ENCODE measurements around the gene CALHM6. TPM values are rescaled to one million over a fixed set of nuclear protein-coding genes. Genes with fewer than 3 reads are reported as not detected.

Gene CALHM6
- total and polyA plus RNA-seq, 2 donors (not counting 1 experiment from before 2014, with no cell fraction given) = 30.6 to 68.4 TPM

DNA sequence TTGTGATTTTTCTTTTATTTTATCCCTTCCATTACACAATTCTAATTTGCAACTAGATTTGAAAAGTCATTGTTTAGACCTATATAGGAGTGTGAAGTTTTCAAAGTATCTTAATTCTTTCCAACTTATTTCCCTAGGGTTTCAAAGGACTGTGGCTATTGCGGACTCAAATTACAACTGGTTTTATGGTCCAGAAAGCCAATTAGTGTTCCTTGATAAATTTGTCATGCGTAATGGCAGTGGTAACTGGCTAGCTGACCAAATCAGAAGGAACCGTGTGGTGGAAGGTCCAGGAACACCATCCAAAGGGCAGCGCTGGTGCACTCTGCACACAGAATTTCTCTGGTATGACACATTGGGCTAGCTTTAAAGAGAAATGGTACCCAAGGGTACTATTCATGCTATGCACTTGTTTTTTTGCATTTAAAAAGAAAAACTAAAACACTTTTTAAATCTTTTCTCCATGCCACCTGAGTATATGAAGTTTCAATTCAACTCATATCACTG lies 27.9 kb upstream of the CALHM6 start:
- H3K4me3 ChIP-seq (ENCODE audit: control extremely low read depth in 1 of 5, extremely low read depth in 1 of 5, insufficient read depth in 1 of 5, low read depth in 2 of 5, low read length in 4 of 5) = no peak overlapping the region
- H3K4me3 Mint-ChIP-seq = no peak overlapping the region
- 93% methylated on average over 3 of the region's 4 CpGs for WGBS (ENCODE audit: insufficient coverage)
- TF ChIP-seq, protein P1, sequence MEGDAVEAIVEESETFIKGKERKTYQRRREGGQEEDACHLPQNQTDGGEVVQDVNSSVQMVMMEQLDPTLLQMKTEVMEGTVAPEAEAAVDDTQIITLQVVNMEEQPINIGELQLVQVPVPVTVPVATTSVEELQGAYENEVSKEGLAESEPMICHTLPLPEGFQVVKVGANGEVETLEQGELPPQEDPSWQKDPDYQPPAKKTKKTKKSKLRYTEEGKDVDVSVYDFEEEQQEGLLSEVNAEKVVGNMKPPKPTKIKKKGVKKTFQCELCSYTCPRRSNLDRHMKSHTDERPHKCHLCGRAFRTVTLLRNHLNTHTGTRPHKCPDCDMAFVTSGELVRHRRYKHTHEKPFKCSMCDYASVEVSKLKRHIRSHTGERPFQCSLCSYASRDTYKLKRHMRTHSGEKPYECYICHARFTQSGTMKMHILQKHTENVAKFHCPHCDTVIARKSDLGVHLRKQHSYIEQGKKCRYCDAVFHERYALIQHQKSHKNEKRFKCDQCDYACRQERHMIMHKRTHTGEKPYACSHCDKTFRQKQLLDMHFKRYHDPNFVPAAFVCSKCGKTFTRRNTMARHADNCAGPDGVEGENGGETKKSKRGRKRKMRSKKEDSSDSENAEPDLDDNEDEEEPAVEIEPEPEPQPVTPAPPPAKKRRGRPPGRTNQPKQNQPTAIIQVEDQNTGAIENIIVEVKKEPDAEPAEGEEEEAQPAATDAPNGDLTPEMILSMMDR (IDR thresholded peaks at IDR 0.05) = no peak
- TF ChIP-seq EZH2 (IDR thresholded peaks at IDR 0.05; ENCODE audit: borderline replicate concordance, insufficient read depth, low read depth, low read length, poor library complexity, severe bottlenecking) = no peak
- no peak overlapping the region for H3K27ac ChIP-seq (ENCODE audit: low read length in 2 of 2)
- H2AFZ ChIP-seq (ENCODE audit: insufficient read depth, low read depth, low read length, poor library complexity, severe bottlenecking) = no peak overlapping the region
- peaks cover 0 to 31% of the 10 kb centered on the region in 2 experiments for H3K36me3 ChIP-seq (replicated peaks in 1 of 2; ENCODE audit: control extremely low read depth in 1 of 2, control insufficient read depth in 1 of 2, extremely low read depth in 1 of 2, insufficient read depth in 2 of 2, low read length in 1 of 2)
- no peak overlapping the region for H3K4me2 ChIP-seq (replicated peaks; ENCODE audit: low read depth, low read length, poor library complexity, severe bottlenecking)
- H3K9ac ChIP-seq (ENCODE audit: low read length) = no peak overlapping the region
- no peaks in the 10 kb centered on the region for H3K4me1 ChIP-seq (ENCODE audit: control insufficient read depth in 2 of 2, insufficient read depth in 2 of 2, low read length in 2 of 2)
- DNase-seq (no peak), ATAC-seq (ENCODE audit: low read depth) (no peak)
- intact Hi-C loops (cut with micrococcal nuclease) = no loop called here
- ChIA-PET CTCF (interaction anchor here (0.8 to 1.4 kb wide), 4 partner anchors 99 to 151 kb away, joined by 3 to 6 read pairs (median 3); no protein-coding TSS in a partner anchor), POLR2A (no interaction called here)
- no peaks in the 10 kb centered on the region for H4K20me1 ChIP-seq (ENCODE audit: control insufficient read depth, insufficient read depth, low read length, poor library complexity, severe bottlenecking)
- H3K27me3 ChIP-seq (replicated peaks in 1 of 4; ENCODE audit: control extremely low read depth in 1 of 4, control insufficient read depth in 3 of 4, insufficient read depth in 4 of 4, low read length in 3 of 4) = no peaks in the 10 kb centered on the region
- H3K27me3 Mint-ChIP-seq = no peaks in the 10 kb centered on the region
- no peaks in the 10 kb centered on the region for H3K9me3 ChIP-seq (ENCODE audit: control extremely low read depth in 1 of 3, control insufficient read depth in 2 of 3, insufficient read depth in 1 of 3, low read length in 2 of 3)
- no peaks in the 10 kb centered on the region for H3K9me3 Mint-ChIP-seq (ENCODE audit: insufficient read depth)
- no peaks in the 10 kb centered on the region for H3K4me1 Mint-ChIP-seq
- no peaks in the 10 kb centered on the region for H3K79me2 ChIP-seq (ENCODE audit: control insufficient read depth, insufficient read depth, low read length)
- no peak overlapping the region for H3K27ac Mint-ChIP-seq

DNA sequence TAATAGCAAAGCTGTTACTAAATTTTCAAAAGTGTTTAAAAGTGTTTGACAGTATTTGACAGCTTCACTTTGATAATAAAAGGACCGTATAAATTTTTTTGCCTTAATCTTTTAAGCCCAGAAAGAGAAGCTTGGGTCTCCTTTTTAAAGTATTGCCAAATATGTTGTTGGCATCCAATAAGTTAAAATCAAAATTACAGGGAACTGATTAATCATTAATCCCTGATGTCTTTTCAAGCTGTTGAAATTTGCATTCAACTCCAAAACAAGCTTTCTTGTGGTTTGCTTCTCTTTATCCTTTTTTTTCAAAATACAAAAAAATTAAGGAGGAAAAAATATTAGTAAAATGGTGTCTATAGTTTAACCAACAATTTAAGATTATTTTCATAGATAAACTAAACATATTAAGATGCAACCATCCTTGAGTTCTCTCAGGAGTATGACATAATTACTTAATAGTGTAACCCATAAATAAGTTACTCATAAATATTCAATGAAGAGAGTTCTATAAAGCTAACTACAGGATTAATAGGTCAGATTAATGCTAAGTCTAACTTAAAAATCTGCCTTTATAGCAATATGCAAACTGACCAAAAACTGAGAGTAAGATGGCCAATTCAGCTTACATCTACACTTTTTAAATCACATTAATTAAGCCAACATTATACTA lies 27.0 kb upstream of the CALHM6 start:
- Mint-ChIP-seq H3K27me3 (no peaks in the 10 kb centered on the region), H3K9me3 (ENCODE audit: insufficient read depth) (no peaks in the 10 kb centered on the region), H3K4me3 (no peak overlapping the region), H3K27ac (no peak overlapping the region), H3K4me1 (peaks cover 5% of the 10 kb centered on the region)
- H3K9ac ChIP-seq (ENCODE audit: low read length) = no peak overlapping the region
- ATAC-seq (ENCODE audit: low read depth) (no peak), DNase-seq (no peak)
- no peak for TF ChIP-seq EZH2 (IDR thresholded peaks at IDR 0.05; ENCODE audit: borderline replicate concordance, insufficient read depth, low read depth, low read length, poor library complexity, severe bottlenecking)
- TF ChIP-seq, protein P1 (IDR thresholded peaks at IDR 0.05) = no peak
- H2AFZ ChIP-seq (ENCODE audit: insufficient read depth, low read depth, low read length, poor library complexity, severe bottlenecking) = no peak overlapping the region
- no peak overlapping the region for H3K4me2 ChIP-seq (replicated peaks; ENCODE audit: low read depth, low read length, poor library complexity, severe bottlenecking)
- WGBS (ENCODE audit: insufficient coverage) = no CpG with 5 or more reads among the region's 1 CpG
- H3K4me3 ChIP-seq (ENCODE audit: control extremely low read depth in 1 of 5, extremely low read depth in 1 of 5, insufficient read depth in 1 of 5, low read depth in 2 of 5, low read length in 4 of 5) = no peak overlapping the region
- H4K20me1 ChIP-seq (ENCODE audit: control insufficient read depth, insufficient read depth, low read length, poor library complexity, severe bottlenecking) = no peaks in the 10 kb centered on the region
- H3K27me3 ChIP-seq (replicated peaks in 1 of 4; ENCODE audit: control extremely low read depth in 1 of 4, control insufficient read depth in 3 of 4, insufficient read depth in 4 of 4, low read length in 3 of 4) = no peaks in the 10 kb centered on the region
- peaks cover 0 to 8% of the 10 kb centered on the region in 2 donors for H3K4me1 ChIP-seq (ENCODE audit: control insufficient read depth in 2 of 2, insufficient read depth in 2 of 2, low read length in 2 of 2)
- ChIA-PET POLR2A (no interaction called here), CTCF (interaction anchor here (0.7 to 2.6 kb wide), 7 partner anchors 8 to 165 kb away, joined by 3 to 6 read pairs (median 3); no protein-coding TSS in a partner anchor)
- peaks cover 0 to 24% of the 10 kb centered on the region in 2 experiments for H3K36me3 ChIP-seq (replicated peaks in 1 of 2; ENCODE audit: control extremely low read depth in 1 of 2, control insufficient read depth in 1 of 2, extremely low read depth in 1 of 2, insufficient read depth in 2 of 2, low read length in 1 of 2)
- intact Hi-C loops (cut with micrococcal nuclease) = no loop called here
- H3K79me2 ChIP-seq (ENCODE audit: control insufficient read depth, insufficient read depth, low read length) = no peaks in the 10 kb centered on the region
- H3K27ac ChIP-seq (ENCODE audit: low read length in 2 of 2) = no peak overlapping the region
- no peaks in the 10 kb centered on the region for H3K9me3 ChIP-seq (ENCODE audit: control extremely low read depth in 1 of 3, control insufficient read depth in 2 of 3, insufficient read depth in 1 of 3, low read length in 2 of 3)
